Caco-2 (cell line): Measurements from ENCODE around the gene MYO9B. TPM values are rescaled to one million over a fixed set of nuclear protein-coding genes. Genes with fewer than 3 reads are reported as not detected.
A peak's percentile ranks its signal among the peaks of the same experiment; 100 is the strongest.

Experiments
- Bru-seq: library from RNA; stranded (reverse); fragments of 400-500 nt; gene quantifications from one replicate; lab custom pipeline; 2021; lab: Mats Ljungman, UMichigan
- BruChase-seq, 2 experiments: library from RNA; stranded (reverse); fragments of 400-500 nt; gene quantifications; one replicate each; lab custom pipeline; 2021; lab: Mats Ljungman, UMichigan
- BruUV-seq: library from RNA; stranded (reverse); fragments of 400-500 nt; replicated peaks from 2 replicates; lab custom pipeline; 2021; lab: Mats Ljungman, UMichigan
- CTCF ChIA-PET: fragments of 300-600 bp; sonication (Branson Sonifier 250); formaldehyde crosslinking; loops from one replicate; lab custom pipeline; 2022; ENCODE audit warnings: antibody characterized with exemption; lab: Charles Lee
- POLR2A ChIA-PET: fragments of 300-600 bp; sonication (Branson Sonifier 250); formaldehyde crosslinking; loops from one replicate; lab custom pipeline; 2022; ENCODE audit warnings: antibody characterized with exemption; lab: Charles Lee
- DNase-seq, 2 experiments: peaks; one replicate each; pipeline versions ENCODE4 v3.0.0 to v3.0.0-alpha.2; 2020 to 2022
- H3K27me3 ChIP-seq: replicated peaks from 2 replicates; pipeline ENCODE4 v1.6.0; 2011; ENCODE audit warnings: low read length; ENCODE audit not compliant: control insufficient read depth, insufficient read depth
- H3K36me3 ChIP-seq: 2 replicates; pipeline ENCODE4 v1.5.1; 2011; ENCODE audit warnings: low read length; ENCODE audit not compliant: control insufficient read depth, insufficient read depth
- H3K4me1 ChIP-seq: fragments of 250-450 bp; sonication (Bioruptor Pico); 2 replicates; pipeline ENCODE4 v1.5.1; 2020; ENCODE audit warnings: mild to moderate bottlenecking
- H3K4me3 ChIP-seq: 2 replicates; pipeline ENCODE4 v1.5.1; 2011; ENCODE audit warnings: low read depth, mild to moderate bottlenecking, control low read depth, low read length
- H3K9me3 ChIP-seq: fragments of 250-450 bp; sonication (Bioruptor Pico); 2 replicates; pipeline ENCODE4 v1.5.1; 2020; ENCODE audit warnings: mild to moderate bottlenecking, moderate library complexity
- H3K27ac Mint-ChIP-seq: one replicate; pipeline ENCODE4 v1.8.0; 2022; ENCODE audit warnings: mixed read lengths; ENCODE audit not compliant: unreplicated experiment
- H3K27me3 Mint-ChIP-seq: one replicate; pipeline ENCODE4 v1.8.0; 2022; ENCODE audit warnings: mixed read lengths; ENCODE audit not compliant: insufficient read depth, unreplicated experiment
- H3K36me3 Mint-ChIP-seq: one replicate; pipeline ENCODE4 v1.8.0; 2022; ENCODE audit warnings: mild to moderate bottlenecking, mixed read lengths; ENCODE audit not compliant: insufficient read depth, unreplicated experiment
- H3K4me1 Mint-ChIP-seq: one replicate; pipeline ENCODE4 v1.8.0; 2022; ENCODE audit warnings: low read depth, mixed read lengths; ENCODE audit not compliant: unreplicated experiment
- H3K4me3 Mint-ChIP-seq: one replicate; pipeline ENCODE4 v1.8.0; 2022; ENCODE audit warnings: mild to moderate bottlenecking, moderate library complexity, mixed read lengths; ENCODE audit not compliant: unreplicated experiment
- H3K9me3 Mint-ChIP-seq: one replicate; pipeline ENCODE4 v1.8.0; 2022; ENCODE audit warnings: mixed read lengths; ENCODE audit not compliant: unreplicated experiment
- intact Hi-C: fragments of 100-400 bp; cut with micrococcal nuclease; formaldehyde crosslinking; loops from one replicate; pipeline ENCODE4 v1.10.0; 2022; ENCODE audit not compliant: unreplicated experiment
- long read RNA-seq: library from polyadenylated mRNA; stranded (forward); transcript quantifications from one replicate; pipeline ENCODE4 v2.0.0, GENCODE V29; 2022
- total RNA-seq: library from RNA; stranded (reverse); gene quantifications from 2 replicates; pipeline ENCODE4 v1.2.3, GENCODE V29; 2022
- TF ChIP-seq, protein P1 (sequence below), 2 experiments: fragments of 200-600 bp in 1 of 2; IDR thresholded peaks; 1 replicate in 1 of 2; 2 replicates in 1 of 2; pipeline versions ENCODE4 v1.5.1 to v1.8.0; 2011 to 2022; ENCODE audit warnings: antibody characterized with exemption in 1 of 2, control low read depth in 1 of 2, inconsistent platforms in 1 of 2, low read depth in 1 of 2, low read length in 1 of 2, mild to moderate bottlenecking in 1 of 2, moderate library complexity in 1 of 2; ENCODE audit not compliant: insufficient read depth in 1 of 2, severe bottlenecking in 1 of 2, unreplicated experiment in 1 of 2

Gene MYO9B
- total RNA-seq, result 47.6 and 52.8 TPM in 2 replicates
- Bru-seq, nascent RNA, result percentile 52 among the genes with signal in this experiment
- BruChase-seq, experiment 1, labeled RNA remaining after a 2-hour chase, result percentile 55 among the genes with signal in this experiment
- percentile 64 among the genes with signal in this experiment for BruChase-seq, experiment 2, labeled RNA remaining after a 6-hour chase
- long read RNA-seq, partial matches to known transcripts, result 14 of 31 reads
- long read RNA-seq, other reads (novel, unspliced or antisense), result 17 of 31 reads

DNA sequence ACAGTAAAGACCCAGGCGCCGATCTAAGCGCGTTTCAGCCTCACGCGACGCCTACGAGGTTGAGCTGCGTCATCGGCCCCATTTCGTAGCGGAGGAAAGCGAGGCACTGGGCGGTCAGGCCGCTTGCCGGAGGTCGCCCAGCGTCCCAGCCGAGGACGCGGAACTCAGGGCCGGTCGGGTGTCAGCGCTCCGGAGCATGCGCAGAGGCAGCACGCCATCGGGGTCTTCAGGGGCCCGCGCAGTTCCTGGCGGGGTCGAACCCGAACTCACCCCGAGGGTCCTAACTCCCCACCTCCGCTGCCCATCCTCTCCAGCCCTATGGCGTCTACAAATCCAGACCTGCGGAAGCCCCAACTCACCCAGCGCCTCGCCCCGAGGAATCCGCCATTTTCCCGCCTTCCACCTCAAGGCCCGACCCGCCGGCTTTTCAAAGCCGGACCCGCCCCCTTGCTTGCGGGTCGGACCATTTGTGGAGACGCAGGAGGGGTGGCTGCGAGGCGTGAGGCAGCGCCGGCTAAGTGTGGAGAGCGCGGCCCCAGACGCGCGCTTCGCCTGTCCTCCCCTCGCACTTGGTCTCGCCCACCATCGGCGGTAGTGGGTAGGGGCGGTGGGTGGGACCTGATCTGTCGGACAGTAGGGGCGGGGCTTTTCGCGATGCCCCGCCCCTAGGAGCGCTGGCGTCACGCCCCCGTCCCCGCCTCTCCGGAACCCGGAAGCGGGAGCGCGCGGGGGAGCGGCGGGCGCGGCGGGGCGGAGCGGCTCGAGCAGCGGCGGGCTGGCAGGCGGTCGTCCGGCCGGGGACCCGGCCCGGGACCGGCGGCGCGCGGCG lies at the start of gene MYO9B, which contains the start of gene HAUS8:
Gene MYO9B, plus strand, starts transcription at position 743 of the 829 bp plus-strand sequence. CDS start 25,941 bp downstream, outside the sequence.
Gene HAUS8, minus strand, starts transcription at position 418 of the 829 bp plus-strand sequence. Its CDS starts 30 bp downstream, at position 388.
- POLR2A ChIA-PET, result interaction anchor here (2.0 kb wide), 1 partner anchor 140 kb away, joined by 5 read pairs; the partner anchor contains the start of gene USE1
- no TSS peak for BruUV-seq
- CTCF ChIA-PET, result no interaction called here

GRCh38 chr19:17025991-17026658 lies 49.5 kb upstream of the MYO9B start:
- Histone ChIP-seq H3K4me1 (peaks cover 10% of the 10 kb centered on the region; the same call in 1 of the 2 replicates), H3K36me3 (no peaks in the 10 kb centered on the region), H3K4me3 (peak overlapping the region; percentile 45), H3K9me3 (no peaks in the 10 kb centered on the region), H3K27me3 (no peaks in the 10 kb centered on the region)
- BruUV-seq, result no TSS peak
- POLR2A ChIA-PET, result no interaction called here
- peak overlapping the region; percentile 69 for H3K4me3 Mint-ChIP-seq
- intact Hi-C loops, result no loop called here
- H3K36me3 Mint-ChIP-seq, result peaks cover 4% of the 10 kb centered on the region
- no peak for DNase-seq
- H3K4me1 Mint-ChIP-seq, result peaks cover 7% of the 10 kb centered on the region
- CTCF ChIA-PET, result no interaction called here
- TF ChIP-seq, protein P1, sequence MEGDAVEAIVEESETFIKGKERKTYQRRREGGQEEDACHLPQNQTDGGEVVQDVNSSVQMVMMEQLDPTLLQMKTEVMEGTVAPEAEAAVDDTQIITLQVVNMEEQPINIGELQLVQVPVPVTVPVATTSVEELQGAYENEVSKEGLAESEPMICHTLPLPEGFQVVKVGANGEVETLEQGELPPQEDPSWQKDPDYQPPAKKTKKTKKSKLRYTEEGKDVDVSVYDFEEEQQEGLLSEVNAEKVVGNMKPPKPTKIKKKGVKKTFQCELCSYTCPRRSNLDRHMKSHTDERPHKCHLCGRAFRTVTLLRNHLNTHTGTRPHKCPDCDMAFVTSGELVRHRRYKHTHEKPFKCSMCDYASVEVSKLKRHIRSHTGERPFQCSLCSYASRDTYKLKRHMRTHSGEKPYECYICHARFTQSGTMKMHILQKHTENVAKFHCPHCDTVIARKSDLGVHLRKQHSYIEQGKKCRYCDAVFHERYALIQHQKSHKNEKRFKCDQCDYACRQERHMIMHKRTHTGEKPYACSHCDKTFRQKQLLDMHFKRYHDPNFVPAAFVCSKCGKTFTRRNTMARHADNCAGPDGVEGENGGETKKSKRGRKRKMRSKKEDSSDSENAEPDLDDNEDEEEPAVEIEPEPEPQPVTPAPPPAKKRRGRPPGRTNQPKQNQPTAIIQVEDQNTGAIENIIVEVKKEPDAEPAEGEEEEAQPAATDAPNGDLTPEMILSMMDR (IDR thresholded peaks at IDR 0.05; ENCODE audit: insufficient read depth in 1 of 2, low read depth in 1 of 2, low read length in 1 of 2, severe bottlenecking in 1 of 2, unreplicated experiment in 1 of 2), result no peak
- peaks cover 7% of the 10 kb centered on the region for H3K27me3 Mint-ChIP-seq
- H3K9me3 Mint-ChIP-seq, result no peaks in the 10 kb centered on the region
- peak overlapping the region; percentile 4 for H3K27ac Mint-ChIP-seq

More for the DNA sequence above, at the start of gene MYO9B, which contains the start of gene HAUS8:
- intact Hi-C loops, result loop anchor here (1.0 kb wide), 1 partner anchor 151 kb away; the partner anchor contains the start of gene OCEL1
- Mint-ChIP-seq H3K4me3 (peak within 1 kb of the TSS; percentile 88), H3K36me3 (peaks cover 37% of the 10 kb centered on the region), H3K27ac (peak within 1 kb of the TSS; percentile 92), H3K9me3 (no peaks in the 10 kb centered on the region), H3K4me1 (peaks cover 4% of the 10 kb centered on the region), H3K27me3 (no peaks in the 10 kb centered on the region)
- H3K4me1 ChIP-seq, result no peaks in the 10 kb centered on the region
- H3K36me3 ChIP-seq, result no peaks in the 10 kb centered on the region
- H3K27me3 ChIP-seq, result no peaks in the 10 kb centered on the region
- DNase-seq, result peak; percentile 99
- TF ChIP-seq, protein P1 (IDR thresholded peaks at IDR 0.05; ENCODE audit: insufficient read depth in 1 of 2, low read depth in 1 of 2, low read length in 1 of 2, severe bottlenecking in 1 of 2, unreplicated experiment in 1 of 2), result no peak
- H3K4me3 ChIP-seq, result peak within 1 kb of the TSS; percentile 88
- H3K9me3 ChIP-seq, result no peaks in the 10 kb centered on the region
